Activated CD4-positive, alpha-beta T cell treated with anti-CD3 and anti-CD28 coated beads for 24 hours (primary cell): ENCODE measurements around the gene LACC1.

Experiments
- DNase-seq, 2 donors: peaks; one replicate each; pipeline ENCODE4 v3.0.0-alpha.2; 2020; ENCODE audit warnings: low read depth in 2 of 2

LACC1 gene

GRCh38 chr13:43884222-43884621 is 4.5 kb downstream of the LACC1 start:
- no peak for DNase-seq

GRCh38 chr13:43894438-43894837 is 14.7 kb downstream of the LACC1 start:
- no peak for DNase-seq

GRCh38 chr13:43895940-43896339 is 16.2 kb downstream of the LACC1 start:
- no peak for DNase-seq

GRCh38 chr13:43905435-43906031 is 25.8 kb downstream of the LACC1 start:
- DNase-seq: peak in 1 of 2 donors; percentile 24

- no peak for DNase-seq
Observed at GRCh38 chr13:43908156-43909126, 28.7 kb downstream of the LACC1 start.

- DNase-seq: no peak
Observed at GRCh38 chr13:43910856-43911255, 31.2 kb downstream of the LACC1 start.

GRCh38 chr13:43911278-43911677 is 31.6 kb downstream of the LACC1 start:
- DNase-seq: no peak

GRCh38 chr13:43911871-43912270 is 32.2 kb downstream of the LACC1 start:
- DNase-seq: no peak

GRCh38 chr13:43915451-43915850 is 35.7 kb downstream of the LACC1 start:
- DNase-seq: no peak

GRCh38 chr13:43916828-43917227 is 37.1 kb downstream of the LACC1 start:
- no peak for DNase-seq

- DNase-seq: no peak
Observed at GRCh38 chr13:43918636-43919035, 38.9 kb downstream of the LACC1 start.

- DNase-seq: no peak
Observed at GRCh38 chr13:43920965-43921674, 41.4 kb downstream of the LACC1 start.

GRCh38 chr13:43924549-43925245 is 45.0 kb downstream of the LACC1 start:
- no peak for DNase-seq

- no peak for DNase-seq
Observed at GRCh38 chr13:43929947-43930346, 50.2 kb downstream of the LACC1 start.

- DNase-seq: no peak
Observed at GRCh38 chr13:43933378-43933777, 53.7 kb downstream of the LACC1 start.

GRCh38 chr13:43934273-43934672 is 54.6 kb downstream of the LACC1 start:
- no peak for DNase-seq

- DNase-seq: no peak
Observed at GRCh38 chr13:43935878-43936277, 56.2 kb downstream of the LACC1 start.

- DNase-seq: no peak
Observed at GRCh38 chr13:43936647-43937046, 56.9 kb downstream of the LACC1 start.

GRCh38 chr13:43937839-43938238 is 58.1 kb downstream of the LACC1 start:
- DNase-seq: no peak

GRCh38 chr13:43938449-43938848 is 58.7 kb downstream of the LACC1 start:
- DNase-seq: no peak

- no peak for DNase-seq
Observed at GRCh38 chr13:43939086-43939485, 59.4 kb downstream of the LACC1 start.

GRCh38 chr13:43942286-43942685 is 62.6 kb downstream of the LACC1 start:
- no peak for DNase-seq
